HEK293 (cell line): ENCODE data around the gene WDFY3.

Experiments used
- CTCF ChIA-PET: fragments of 350-600 bp; formaldehyde crosslinking; extraction: SDS; loops from one replicate; lab custom pipeline; 2021; ENCODE audit warnings: antibody characterized with exemption; lab: Yijun Ruan, JAX
- POLR2A ChIA-PET: fragments of 300-600 bp; formaldehyde crosslinking; extraction: SDS; loops from one replicate; lab custom pipeline; 2020; ENCODE audit warnings: antibody characterized with exemption, inconsistent platforms; lab: Yijun Ruan, JAX
- H3K27ac ChIP-seq: fragments of 200-500 bp; sonication (Bioruptor generic); 2 replicates; pipeline ENCODE4 v1.5.1; 2014; ENCODE audit warnings: low read depth, low read length, control low read depth, inconsistent platforms; ENCODE audit errors: extremely low read depth
- H3K36me3 ChIP-seq, 2 experiments: fragments of 200-500 bp in 1 of 2; sonication (Bioruptor generic) in 1 of 2; 1 replicate in 1 of 2; 2 replicates in 1 of 2; pipeline ENCODE4 v1.5.1; 2014 to 2017; ENCODE audit warnings: inconsistent platforms in 2 of 2, low read length in 2 of 2; ENCODE audit not compliant: control insufficient read depth in 2 of 2, insufficient read depth in 1 of 2
- H3K4me1 ChIP-seq: fragments of 200-500 bp; sonication (Bioruptor generic); 2 replicates; pipeline ENCODE4 v1.5.1; 2014; ENCODE audit warnings: mild to moderate bottlenecking, low read length, inconsistent platforms; ENCODE audit not compliant: control insufficient read depth, insufficient read depth
- H3K4me3 ChIP-seq: 2 replicates; pipeline ENCODE4 v1.5.1; 2011; ENCODE audit warnings: low read depth, mild to moderate bottlenecking, control low read depth, low read length, moderate library complexity
- H3K9me3 ChIP-seq: fragments of 200-500 bp; sonication (Bioruptor generic); 2 replicates; pipeline ENCODE4 v1.5.1; 2014; ENCODE audit warnings: low read depth, low read length, inconsistent platforms; ENCODE audit not compliant: control insufficient read depth, insufficient read depth
- HOXD13 ChIP-seq: sonication (generic); formaldehyde crosslinking; IDR thresholded peaks from 2 replicates; pipeline ENCODE4 v1.8.0; 2022; ENCODE audit warnings: missing genetic modification reagents, borderline replicate concordance
- MZF1 ChIP-seq: fragments of 450-650 bp; formaldehyde crosslinking; IDR thresholded peaks from 2 replicates; pipeline ENCODE4 v1.5.1; 2017; ENCODE audit warnings: missing biosample characterization, missing genetic modification characterization, borderline replicate concordance
- SP3 ChIP-seq: fragments of 450-650 bp; formaldehyde crosslinking; IDR thresholded peaks from 2 replicates; pipeline ENCODE4 v1.5.1; 2016; ENCODE audit warnings: missing biosample characterization, missing genetic modification characterization
- YY2 ChIP-seq: fragments of 450-650 bp; formaldehyde crosslinking; IDR thresholded peaks from 2 replicates; pipeline ENCODE4 v1.5.1; 2016; ENCODE audit warnings: missing biosample characterization, missing genetic modification characterization
- ZNF157 ChIP-seq: fragments of 450-650 bp; formaldehyde crosslinking; IDR thresholded peaks from 2 replicates; pipeline ENCODE4 v1.5.1; 2016; ENCODE audit warnings: missing biosample characterization, missing genetic modification characterization
- ZNF175 ChIP-seq: fragments of 450-650 bp; formaldehyde crosslinking; IDR thresholded peaks from 2 replicates; pipeline ENCODE4 v1.5.1; 2016; ENCODE audit warnings: missing biosample characterization, missing genetic modification characterization
- ZNF184 ChIP-seq: fragments of 450-650 bp; IDR thresholded peaks from 2 replicates; pipeline ENCODE4 v1.5.1; 2018; ENCODE audit warnings: missing biosample characterization, mild to moderate bottlenecking, missing genetic modification characterization
- ZNF19 ChIP-seq: fragments of 450-650 bp; formaldehyde crosslinking; IDR thresholded peaks from 2 replicates; pipeline ENCODE4; 2016; ENCODE audit warnings: missing biosample characterization, missing genetic modification characterization, low read depth
- ZNF211 ChIP-seq: fragments of 450-650 bp; formaldehyde crosslinking; IDR thresholded peaks from 2 replicates; pipeline ENCODE4 v1.5.1; 2016; ENCODE audit warnings: low read depth, missing biosample characterization, missing genetic modification characterization
- ZNF214 ChIP-seq: fragments of 450-650 bp; formaldehyde crosslinking; IDR thresholded peaks from 2 replicates; pipeline ENCODE4 v1.5.1; 2017; ENCODE audit warnings: missing biosample characterization, mild to moderate bottlenecking, missing genetic modification characterization, borderline replicate concordance
- ZNF23 ChIP-seq: fragments of 450-650 bp; formaldehyde crosslinking; IDR thresholded peaks from 2 replicates; pipeline ENCODE4 v1.5.1; 2016; ENCODE audit warnings: missing biosample characterization, missing genetic modification characterization, borderline replicate concordance
- ZNF311 ChIP-seq: fragments of 450-650 bp; formaldehyde crosslinking; IDR thresholded peaks from 2 replicates; pipeline ENCODE4 v1.5.1; 2017; ENCODE audit warnings: missing biosample characterization, missing genetic modification characterization, borderline replicate concordance
- ZNF530 ChIP-seq: fragments of 450-650 bp; formaldehyde crosslinking; IDR thresholded peaks from 2 replicates; pipeline ENCODE4 v1.5.1; 2016; ENCODE audit warnings: low read depth, missing biosample characterization, missing genetic modification characterization
- ZNF555 ChIP-seq: fragments of 450-650 bp; formaldehyde crosslinking; conservative IDR thresholded peaks from 2 replicates; pipeline ENCODE4 v1.5.1; 2017; ENCODE audit warnings: missing biosample characterization, mild to moderate bottlenecking, missing genetic modification characterization, inconsistent platforms
- ZNF791 ChIP-seq: fragments of 450-650 bp; formaldehyde crosslinking; IDR thresholded peaks from 2 replicates; pipeline ENCODE4 v1.5.1; 2016; ENCODE audit warnings: missing biosample characterization, missing genetic modification characterization
- TF ChIP-seq, protein P1 (sequence below): fragments of 450-650 bp; formaldehyde crosslinking; IDR thresholded peaks from 2 replicates; pipeline ENCODE4 v1.5.1; 2017; ENCODE audit warnings: missing biosample characterization, mild to moderate bottlenecking, missing genetic modification characterization, moderate library complexity
- TF ChIP-seq, protein P2 (sequence below): fragments of 450-650 bp; formaldehyde crosslinking; IDR thresholded peaks from 2 replicates; pipeline ENCODE4 v1.5.1; 2017; ENCODE audit warnings: missing biosample characterization, missing genetic modification characterization
- TF ChIP-seq, protein P3 (sequence below): fragments of 450-650 bp; formaldehyde crosslinking; conservative IDR thresholded peaks from 2 replicates; pipeline ENCODE4 v1.5.1; 2016; ENCODE audit warnings: low read depth, missing biosample characterization, missing genetic modification characterization
- TF ChIP-seq, protein P4 (sequence below): fragments of 450-650 bp; formaldehyde crosslinking; IDR thresholded peaks from 2 replicates; pipeline ENCODE4 v1.5.1; 2016; ENCODE audit warnings: missing biosample characterization, missing genetic modification characterization
- TF ChIP-seq, protein P5 (sequence below): fragments of 450-650 bp; formaldehyde crosslinking; IDR thresholded peaks from 2 replicates; pipeline ENCODE4 v1.5.1; 2016; ENCODE audit warnings: missing biosample characterization, missing genetic modification characterization, borderline replicate concordance
- TF ChIP-seq, protein P6 (sequence below): fragments of 450-650 bp; formaldehyde crosslinking; IDR thresholded peaks from 2 replicates; pipeline ENCODE4 v1.5.1; 2016; ENCODE audit warnings: missing biosample characterization, missing genetic modification characterization

Gene WDFY3

DNA sequence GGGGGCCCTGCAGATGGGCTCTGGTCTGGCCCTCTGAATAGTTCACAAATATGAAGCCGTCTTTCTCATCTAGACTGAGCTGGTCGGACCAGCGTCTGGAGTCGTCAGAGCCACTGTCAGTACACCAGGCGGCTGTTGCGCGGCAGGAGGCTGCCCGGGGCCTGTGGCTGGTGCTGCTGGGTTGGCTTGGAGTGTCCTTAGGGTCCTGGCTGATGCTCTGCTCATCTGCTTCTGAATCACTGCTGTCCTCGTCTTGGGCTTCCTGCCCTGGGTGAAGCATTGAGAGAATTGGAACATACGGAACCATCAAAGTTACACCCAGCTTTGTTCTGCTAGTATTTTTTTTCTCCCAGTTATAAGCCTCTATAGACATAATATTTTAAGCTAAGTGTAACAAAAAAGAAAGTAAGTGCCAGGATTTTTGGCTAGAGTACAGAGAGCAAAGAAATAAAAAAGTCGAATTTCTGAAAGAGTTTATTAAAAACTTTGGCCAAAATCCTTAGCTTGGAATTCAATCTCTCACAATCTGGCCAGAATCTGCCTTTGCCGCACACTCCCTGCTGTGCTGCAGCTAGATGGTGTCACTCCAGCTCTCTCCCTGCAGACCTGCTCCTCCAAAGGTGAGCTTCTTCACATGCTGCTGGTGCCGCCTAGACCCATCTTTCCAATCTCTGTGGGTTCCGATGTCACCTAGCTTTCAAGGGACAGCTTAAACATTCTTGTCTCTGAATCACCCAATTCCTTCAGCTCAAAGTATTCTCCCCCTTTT lies 287.3 kb downstream of the WDFY3 start (continued):
- no peak for TF ChIP-seq ZNF530 (tag by site-specific recombination)
- TF ChIP-seq, protein P1, sequence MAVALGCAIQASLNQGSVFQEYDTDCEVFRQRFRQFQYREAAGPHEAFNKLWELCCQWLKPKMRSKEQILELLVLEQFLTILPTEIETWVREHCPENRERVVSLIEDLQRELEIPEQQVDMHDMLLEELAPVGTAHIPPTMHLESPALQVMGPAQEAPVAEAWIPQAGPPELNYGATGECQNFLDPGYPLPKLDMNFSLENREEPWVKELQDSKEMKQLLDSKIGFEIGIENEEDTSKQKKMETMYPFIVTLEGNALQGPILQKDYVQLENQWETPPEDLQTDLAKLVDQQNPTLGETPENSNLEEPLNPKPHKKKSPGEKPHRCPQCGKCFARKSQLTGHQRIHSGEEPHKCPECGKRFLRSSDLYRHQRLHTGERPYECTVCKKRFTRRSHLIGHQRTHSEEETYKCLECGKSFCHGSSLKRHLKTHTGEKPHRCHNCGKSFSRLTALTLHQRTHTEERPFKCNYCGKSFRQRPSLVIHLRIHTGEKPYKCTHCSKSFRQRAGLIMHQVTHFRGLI (tag by site-specific recombination): no peak
- TF ChIP-seq, protein P2, sequence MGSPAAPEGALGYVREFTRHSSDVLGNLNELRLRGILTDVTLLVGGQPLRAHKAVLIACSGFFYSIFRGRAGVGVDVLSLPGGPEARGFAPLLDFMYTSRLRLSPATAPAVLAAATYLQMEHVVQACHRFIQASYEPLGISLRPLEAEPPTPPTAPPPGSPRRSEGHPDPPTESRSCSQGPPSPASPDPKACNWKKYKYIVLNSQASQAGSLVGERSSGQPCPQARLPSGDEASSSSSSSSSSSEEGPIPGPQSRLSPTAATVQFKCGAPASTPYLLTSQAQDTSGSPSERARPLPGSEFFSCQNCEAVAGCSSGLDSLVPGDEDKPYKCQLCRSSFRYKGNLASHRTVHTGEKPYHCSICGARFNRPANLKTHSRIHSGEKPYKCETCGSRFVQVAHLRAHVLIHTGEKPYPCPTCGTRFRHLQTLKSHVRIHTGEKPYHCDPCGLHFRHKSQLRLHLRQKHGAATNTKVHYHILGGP (tag by site-specific recombination): no peak
- TF ChIP-seq HOXD13 (CRISPR knock-in tag): no peak
- TF ChIP-seq, protein P3, sequence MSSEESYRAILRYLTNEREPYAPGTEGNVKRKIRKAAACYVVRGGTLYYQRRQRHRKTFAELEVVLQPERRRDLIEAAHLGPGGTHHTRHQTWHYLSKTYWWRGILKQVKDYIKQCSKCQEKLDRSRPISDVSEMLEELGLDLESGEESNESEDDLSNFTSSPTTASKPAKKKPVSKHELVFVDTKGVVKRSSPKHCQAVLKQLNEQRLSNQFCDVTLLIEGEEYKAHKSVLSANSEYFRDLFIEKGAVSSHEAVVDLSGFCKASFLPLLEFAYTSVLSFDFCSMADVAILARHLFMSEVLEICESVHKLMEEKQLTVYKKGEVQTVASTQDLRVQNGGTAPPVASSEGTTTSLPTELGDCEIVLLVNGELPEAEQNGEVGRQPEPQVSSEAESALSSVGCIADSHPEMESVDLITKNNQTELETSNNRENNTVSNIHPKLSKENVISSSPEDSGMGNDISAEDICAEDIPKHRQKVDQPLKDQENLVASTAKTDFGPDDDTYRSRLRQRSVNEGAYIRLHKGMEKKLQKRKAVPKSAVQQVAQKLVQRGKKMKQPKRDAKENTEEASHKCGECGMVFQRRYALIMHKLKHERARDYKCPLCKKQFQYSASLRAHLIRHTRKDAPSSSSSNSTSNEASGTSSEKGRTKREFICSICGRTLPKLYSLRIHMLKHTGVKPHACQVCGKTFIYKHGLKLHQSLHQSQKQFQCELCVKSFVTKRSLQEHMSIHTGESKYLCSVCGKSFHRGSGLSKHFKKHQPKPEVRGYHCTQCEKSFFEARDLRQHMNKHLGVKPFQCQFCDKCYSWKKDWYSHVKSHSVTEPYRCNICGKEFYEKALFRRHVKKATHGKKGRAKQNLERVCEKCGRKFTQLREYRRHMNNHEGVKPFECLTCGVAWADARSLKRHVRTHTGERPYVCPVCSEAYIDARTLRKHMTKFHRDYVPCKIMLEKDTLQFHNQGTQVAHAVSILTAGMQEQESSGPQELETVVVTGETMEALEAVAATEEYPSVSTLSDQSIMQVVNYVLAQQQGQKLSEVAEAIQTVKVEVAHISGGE: no peak
- TF ChIP-seq ZNF157 (tag by site-specific recombination): no peak
- TF ChIP-seq ZNF555 (tag by site-specific recombination): no peak

DNA sequence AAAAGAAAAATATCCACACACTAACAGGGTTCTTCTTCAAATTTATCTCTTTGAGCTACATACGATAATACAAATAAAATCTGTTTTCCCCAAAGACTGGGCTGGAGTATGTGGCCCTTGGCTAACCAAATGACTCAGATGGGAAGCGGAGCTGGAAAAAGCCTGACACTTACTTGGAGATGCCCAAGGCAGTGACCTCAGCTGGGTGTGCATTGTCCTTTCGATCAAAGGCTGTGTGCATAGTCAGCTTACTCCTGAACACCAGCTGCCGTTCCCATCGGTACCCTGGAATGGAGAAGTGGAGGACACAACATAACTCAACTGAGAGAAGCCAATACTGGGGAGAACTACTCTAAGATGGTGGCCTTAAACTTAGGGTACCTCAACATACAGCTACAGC lies 288.5 kb downstream of the WDFY3 start:
- CTCF ChIA-PET: interaction anchor here (0.6 kb wide), 1 partner anchor 1835 kb away, joined by 3 read pairs; no protein-coding TSS in a partner anchor
- Histone ChIP-seq H3K36me3 (peaks cover 12 to 81% of the 10 kb centered on the region in 2 experiments), H3K9me3 (no peaks in the 10 kb centered on the region)
- no peak for TF ChIP-seq ZNF791 (tag by site-specific recombination)
- TF ChIP-seq ZNF214 (tag by site-specific recombination): no peak
- TF ChIP-seq, protein P4, sequence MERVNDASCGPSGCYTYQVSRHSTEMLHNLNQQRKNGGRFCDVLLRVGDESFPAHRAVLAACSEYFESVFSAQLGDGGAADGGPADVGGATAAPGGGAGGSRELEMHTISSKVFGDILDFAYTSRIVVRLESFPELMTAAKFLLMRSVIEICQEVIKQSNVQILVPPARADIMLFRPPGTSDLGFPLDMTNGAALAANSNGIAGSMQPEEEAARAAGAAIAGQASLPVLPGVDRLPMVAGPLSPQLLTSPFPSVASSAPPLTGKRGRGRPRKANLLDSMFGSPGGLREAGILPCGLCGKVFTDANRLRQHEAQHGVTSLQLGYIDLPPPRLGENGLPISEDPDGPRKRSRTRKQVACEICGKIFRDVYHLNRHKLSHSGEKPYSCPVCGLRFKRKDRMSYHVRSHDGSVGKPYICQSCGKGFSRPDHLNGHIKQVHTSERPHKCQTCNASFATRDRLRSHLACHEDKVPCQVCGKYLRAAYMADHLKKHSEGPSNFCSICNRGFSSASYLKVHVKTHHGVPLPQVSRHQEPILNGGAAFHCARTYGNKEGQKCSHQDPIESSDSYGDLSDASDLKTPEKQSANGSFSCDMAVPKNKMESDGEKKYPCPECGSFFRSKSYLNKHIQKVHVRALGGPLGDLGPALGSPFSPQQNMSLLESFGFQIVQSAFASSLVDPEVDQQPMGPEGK (tag by site-specific recombination): no peak
- TF ChIP-seq, protein P5, sequence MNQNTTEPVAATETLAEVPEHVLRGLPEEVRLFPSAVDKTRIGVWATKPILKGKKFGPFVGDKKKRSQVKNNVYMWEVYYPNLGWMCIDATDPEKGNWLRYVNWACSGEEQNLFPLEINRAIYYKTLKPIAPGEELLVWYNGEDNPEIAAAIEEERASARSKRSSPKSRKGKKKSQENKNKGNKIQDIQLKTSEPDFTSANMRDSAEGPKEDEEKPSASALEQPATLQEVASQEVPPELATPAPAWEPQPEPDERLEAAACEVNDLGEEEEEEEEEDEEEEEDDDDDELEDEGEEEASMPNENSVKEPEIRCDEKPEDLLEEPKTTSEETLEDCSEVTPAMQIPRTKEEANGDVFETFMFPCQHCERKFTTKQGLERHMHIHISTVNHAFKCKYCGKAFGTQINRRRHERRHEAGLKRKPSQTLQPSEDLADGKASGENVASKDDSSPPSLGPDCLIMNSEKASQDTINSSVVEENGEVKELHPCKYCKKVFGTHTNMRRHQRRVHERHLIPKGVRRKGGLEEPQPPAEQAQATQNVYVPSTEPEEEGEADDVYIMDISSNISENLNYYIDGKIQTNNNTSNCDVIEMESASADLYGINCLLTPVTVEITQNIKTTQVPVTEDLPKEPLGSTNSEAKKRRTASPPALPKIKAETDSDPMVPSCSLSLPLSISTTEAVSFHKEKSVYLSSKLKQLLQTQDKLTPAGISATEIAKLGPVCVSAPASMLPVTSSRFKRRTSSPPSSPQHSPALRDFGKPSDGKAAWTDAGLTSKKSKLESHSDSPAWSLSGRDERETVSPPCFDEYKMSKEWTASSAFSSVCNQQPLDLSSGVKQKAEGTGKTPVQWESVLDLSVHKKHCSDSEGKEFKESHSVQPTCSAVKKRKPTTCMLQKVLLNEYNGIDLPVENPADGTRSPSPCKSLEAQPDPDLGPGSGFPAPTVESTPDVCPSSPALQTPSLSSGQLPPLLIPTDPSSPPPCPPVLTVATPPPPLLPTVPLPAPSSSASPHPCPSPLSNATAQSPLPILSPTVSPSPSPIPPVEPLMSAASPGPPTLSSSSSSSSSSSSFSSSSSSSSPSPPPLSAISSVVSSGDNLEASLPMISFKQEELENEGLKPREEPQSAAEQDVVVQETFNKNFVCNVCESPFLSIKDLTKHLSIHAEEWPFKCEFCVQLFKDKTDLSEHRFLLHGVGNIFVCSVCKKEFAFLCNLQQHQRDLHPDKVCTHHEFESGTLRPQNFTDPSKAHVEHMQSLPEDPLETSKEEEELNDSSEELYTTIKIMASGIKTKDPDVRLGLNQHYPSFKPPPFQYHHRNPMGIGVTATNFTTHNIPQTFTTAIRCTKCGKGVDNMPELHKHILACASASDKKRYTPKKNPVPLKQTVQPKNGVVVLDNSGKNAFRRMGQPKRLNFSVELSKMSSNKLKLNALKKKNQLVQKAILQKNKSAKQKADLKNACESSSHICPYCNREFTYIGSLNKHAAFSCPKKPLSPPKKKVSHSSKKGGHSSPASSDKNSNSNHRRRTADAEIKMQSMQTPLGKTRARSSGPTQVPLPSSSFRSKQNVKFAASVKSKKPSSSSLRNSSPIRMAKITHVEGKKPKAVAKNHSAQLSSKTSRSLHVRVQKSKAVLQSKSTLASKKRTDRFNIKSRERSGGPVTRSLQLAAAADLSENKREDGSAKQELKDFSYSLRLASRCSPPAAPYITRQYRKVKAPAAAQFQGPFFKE (tag by site-specific recombination): no peak
- no peak for TF ChIP-seq ZNF175 (tag by site-specific recombination)
- no peak for TF ChIP-seq ZNF211 (tag by site-specific recombination)
- no peak for TF ChIP-seq ZNF184 (tag by site-specific recombination)
- TF ChIP-seq ZNF311 (tag by site-specific recombination): no peak
- TF ChIP-seq, protein P6, sequence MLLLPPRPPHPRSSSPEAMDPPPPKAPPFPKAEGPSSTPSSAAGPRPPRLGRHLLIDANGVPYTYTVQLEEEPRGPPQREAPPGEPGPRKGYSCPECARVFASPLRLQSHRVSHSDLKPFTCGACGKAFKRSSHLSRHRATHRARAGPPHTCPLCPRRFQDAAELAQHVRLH (tag by site-specific recombination): no peak
- no peak for TF ChIP-seq ZNF19 (tag by site-specific recombination)
- no peak for TF ChIP-seq YY2
- TF ChIP-seq MZF1 (tag by site-specific recombination): no peak
- no peak for TF ChIP-seq ZNF23 (tag by site-specific recombination)
- no peak for TF ChIP-seq SP3 (tag by site-specific recombination)

More for the DNA sequence above, 288.5 kb downstream of the WDFY3 start:
- no peaks in the 10 kb centered on the region for H3K4me1 ChIP-seq
- POLR2A ChIA-PET: no interaction called here
- H3K27ac ChIP-seq: no peak overlapping the region
- H3K4me3 ChIP-seq: no peak overlapping the region
